PC-9 (cell line): ENCODE results near the gene LUZP1.

ENCODE experiments used
- EZH2 ChIP-seq: fragments of 200-600 bp; sonication (generic); IDR thresholded peaks from 2 replicates; pipeline ENCODE4 v1.8.0; 2017; ENCODE audit warnings: antibody characterized with exemption, low read depth
- TF ChIP-seq, protein P1 (sequence below): fragments of 200-600 bp; sonication (generic); conservative IDR thresholded peaks from 2 replicates; pipeline ENCODE4 v1.6.1; 2017; ENCODE audit warnings: mixed run types, antibody characterized with exemption, mild to moderate bottlenecking, moderate library complexity

DNA sequence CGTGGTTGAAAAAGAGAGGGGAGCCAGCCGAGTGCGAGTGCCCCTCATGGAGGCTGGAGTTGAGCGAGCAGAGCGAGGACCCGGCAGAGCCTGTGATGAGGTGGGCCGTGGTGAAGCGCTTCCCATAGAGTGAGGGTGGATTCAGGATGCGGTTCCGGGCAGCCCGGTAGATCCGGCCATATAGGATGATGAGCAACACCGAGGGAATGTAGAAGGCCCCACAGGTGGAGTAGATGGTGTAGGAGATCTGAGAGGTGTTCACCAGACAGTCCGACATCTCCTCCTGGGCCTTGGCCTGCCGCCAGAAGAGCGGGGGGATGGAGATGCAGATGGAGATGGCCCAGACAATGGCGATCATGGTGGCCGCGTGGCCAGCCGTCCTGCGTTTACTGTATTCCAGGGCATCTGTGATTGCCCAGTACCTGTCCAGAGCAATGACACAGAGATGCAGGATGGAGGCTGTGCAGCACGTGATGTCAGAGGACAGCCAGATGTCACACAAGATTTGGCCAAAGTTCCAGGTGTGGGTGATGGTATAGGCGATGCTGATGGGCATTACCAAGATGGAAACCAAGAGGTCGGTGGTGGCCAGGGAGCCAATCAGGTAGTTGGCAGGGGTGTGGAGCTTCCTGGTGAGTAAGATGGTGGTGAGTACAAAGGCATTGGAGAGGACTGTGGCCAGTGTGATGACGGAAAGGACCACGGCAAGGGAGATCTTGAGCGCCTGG, 24.9 kb upstream of the LUZP1 start:
- TF ChIP-seq, protein P1, sequence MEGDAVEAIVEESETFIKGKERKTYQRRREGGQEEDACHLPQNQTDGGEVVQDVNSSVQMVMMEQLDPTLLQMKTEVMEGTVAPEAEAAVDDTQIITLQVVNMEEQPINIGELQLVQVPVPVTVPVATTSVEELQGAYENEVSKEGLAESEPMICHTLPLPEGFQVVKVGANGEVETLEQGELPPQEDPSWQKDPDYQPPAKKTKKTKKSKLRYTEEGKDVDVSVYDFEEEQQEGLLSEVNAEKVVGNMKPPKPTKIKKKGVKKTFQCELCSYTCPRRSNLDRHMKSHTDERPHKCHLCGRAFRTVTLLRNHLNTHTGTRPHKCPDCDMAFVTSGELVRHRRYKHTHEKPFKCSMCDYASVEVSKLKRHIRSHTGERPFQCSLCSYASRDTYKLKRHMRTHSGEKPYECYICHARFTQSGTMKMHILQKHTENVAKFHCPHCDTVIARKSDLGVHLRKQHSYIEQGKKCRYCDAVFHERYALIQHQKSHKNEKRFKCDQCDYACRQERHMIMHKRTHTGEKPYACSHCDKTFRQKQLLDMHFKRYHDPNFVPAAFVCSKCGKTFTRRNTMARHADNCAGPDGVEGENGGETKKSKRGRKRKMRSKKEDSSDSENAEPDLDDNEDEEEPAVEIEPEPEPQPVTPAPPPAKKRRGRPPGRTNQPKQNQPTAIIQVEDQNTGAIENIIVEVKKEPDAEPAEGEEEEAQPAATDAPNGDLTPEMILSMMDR = no peak
- TF ChIP-seq EZH2 = no peak
